Middle frontal gyrus (tissue), 1 donor: ENCODE measurements around the gene PCBP3.
"Not testable (repeated sequence)": the region's sequence is repeated elsewhere in the genome, so short reads cannot be mapped to it uniquely, and the experiment has no call there.

Experiments used
- DNase-seq: peaks from one replicate; pipeline ENCODE4 v3.0.0-alpha.2; 2015; ENCODE audit warnings: low spot score; ENCODE audit errors: extremely low spot score

The PCBP3 gene

GRCh38 chr21:45975020-45975666, 331.6 kb downstream of the PCBP3 start:
- no peak for DNase-seq

DNA sequence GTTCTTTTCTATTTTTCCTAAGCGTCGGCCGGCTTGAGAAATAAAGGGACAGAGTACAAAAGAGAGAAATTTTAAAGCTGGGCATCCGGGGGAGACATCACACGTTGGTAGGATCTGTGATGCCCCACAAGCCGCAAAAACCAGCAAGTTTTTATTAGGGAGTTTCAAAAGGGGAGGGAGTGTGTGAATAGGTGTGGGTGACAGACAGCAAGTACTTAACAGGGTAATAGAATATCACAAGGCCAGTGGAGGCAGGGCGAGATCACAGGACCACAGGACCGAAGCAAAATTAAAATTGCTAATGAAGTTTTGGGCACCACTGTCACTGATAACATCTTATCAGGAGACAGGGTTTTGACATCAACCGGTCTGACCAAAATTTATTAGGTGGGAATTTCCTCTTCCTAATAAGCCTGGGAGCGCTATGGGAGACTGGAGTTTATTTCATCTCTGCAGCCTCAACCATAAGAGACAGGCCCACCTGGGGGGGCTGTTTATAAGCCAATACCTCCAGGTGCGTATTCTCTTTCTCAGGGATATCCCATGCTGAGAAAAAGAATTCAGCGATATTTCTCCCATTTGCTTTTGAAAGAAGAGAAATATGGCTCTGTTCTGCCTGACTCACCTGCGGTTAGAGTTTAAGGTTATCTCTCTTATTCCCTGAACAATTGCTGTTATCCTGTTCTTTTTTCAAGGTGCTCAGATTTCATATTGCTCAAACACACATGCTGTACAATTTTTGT, 332.3 kb downstream of the PCBP3 start:
- not testable (repeated sequence) for DNase-seq

GRCh38 chr21:45976701-45977311, 333.3 kb downstream of the PCBP3 start:
- DNase-seq = no peak

DNA sequence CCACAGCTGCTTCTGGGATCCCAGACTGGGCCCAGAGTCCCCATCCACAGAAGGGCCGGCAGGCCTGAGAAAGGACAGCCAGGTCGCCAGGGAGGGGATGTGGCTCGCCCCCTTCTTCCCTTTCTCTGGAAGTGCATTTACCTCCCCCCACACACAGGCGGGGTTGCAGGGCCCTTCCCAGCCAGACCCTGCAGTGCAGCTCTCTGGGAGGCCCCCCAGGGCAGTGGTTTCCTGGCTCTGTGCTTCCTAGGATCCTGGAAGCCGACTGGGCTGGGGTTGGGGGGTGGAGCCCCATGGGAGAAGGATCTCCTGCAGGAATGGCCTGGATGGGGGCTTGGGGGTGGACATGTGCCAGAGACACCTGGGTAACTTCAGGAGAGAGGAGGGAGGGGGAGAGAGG, 333.9 kb downstream of the PCBP3 start:
- no peak for DNase-seq

DNA sequence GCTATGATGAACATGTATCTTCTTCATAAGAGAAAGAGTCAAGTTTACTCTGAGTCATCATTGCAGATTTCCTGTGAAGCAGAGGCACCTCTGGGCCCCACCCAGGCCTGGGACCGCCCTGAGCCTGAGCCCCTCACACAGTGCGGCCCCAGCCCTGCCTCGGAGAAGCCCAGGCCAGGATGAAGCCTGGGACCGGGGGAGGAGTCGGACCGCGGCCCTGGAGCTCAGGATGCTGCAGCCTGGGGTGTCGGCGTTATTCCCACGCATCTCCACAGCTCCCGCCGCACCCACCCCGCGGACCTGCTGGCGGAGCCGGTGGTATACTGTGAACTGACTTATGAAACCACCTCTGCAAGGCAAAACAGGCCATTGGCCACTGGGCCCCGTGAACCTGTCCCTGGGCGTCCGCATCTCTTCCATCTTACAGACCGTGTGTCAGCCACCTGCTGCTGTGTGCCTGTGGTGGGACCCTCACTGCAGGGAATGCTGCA, 335.7 kb downstream of the PCBP3 start:
- no peak for DNase-seq

GRCh38 chr21:45979651-45980050, 336.1 kb downstream of the PCBP3 start:
- no peak for DNase-seq

DNA sequence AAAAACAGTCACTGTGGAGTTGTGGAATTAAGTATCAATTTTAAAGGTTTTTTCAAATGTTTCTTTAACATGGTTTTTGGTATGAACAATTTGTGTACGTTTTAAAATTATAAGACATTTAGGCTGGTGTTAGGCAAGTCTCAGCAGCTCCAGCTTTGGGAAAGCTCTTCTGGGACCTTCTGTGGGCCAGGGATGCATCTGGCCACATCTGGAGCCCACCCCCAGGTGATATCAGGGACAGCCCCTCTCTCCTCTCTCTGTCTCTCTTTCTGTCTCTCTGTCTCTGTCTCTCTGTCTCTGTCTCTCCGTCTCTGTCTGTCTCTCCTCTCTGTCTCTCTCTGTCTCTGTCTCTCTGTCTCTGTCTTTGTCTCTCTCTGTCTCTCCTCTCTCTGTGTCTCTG, 336.7 kb downstream of the PCBP3 start:
- no peak for DNase-seq

- no peak for DNase-seq
Measured at GRCh38 chr21:45980697-45981096, 337.2 kb downstream of the PCBP3 start.

DNA sequence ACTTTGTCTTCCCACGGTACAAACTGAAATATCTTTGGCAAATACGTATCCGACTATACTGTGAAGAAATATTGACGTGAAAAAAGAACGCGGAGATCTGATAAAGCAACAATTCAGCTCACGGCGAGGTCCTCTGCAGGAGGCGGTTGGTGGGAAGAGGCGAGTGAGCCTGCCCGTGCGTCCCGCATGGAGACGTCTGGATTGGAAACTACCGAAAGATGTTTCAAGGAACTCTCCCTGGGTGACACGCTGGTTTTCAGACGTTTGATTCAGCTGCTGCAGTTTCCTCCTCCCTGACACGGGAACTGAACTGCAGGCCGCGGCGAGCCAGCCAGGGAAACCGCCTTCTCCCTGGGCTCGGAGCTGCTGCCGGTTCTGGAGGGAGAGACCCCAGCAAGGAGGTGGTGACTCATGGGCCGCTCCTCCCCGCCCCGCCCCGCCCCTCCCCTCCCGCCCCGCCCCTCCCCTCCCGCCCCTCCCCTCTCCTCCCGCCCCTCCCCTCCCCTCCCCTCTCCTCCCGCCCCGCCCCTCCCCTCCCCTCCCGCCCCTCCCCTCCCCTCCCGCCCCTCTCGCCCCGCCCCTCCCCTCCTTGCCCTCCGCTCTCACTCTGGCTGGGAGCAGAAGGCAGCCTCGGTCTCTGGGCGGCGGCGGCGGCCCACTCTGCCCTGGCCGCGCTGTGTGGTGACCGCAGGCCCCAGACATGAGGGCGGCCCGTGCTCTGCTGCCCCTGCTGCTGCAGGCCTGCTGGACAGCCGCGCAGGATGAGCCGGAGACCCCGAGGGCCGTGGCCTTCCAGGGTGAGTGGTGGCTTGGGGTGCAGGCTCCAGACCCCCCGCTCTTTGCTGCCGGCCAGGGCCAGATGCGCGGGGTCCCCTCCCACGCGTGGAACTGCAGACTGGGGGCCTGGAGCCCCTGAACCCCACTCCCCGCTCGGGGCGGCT, 337.9 kb downstream of the PCBP3 start, which contains the start of gene COL6A1:
COL6A1 (plus strand) TSS at position 620 of the 941 bp plus-strand sequence; CDS start at position 701, 81 bp downstream.
- DNase-seq = peak; percentile 29

- DNase-seq = no peak
Measured at GRCh38 chr21:45982092-45982757, 338.7 kb downstream of the PCBP3 start.

- DNase-seq = no peak
Measured at GRCh38 chr21:45982758-45983648, 339.5 kb downstream of the PCBP3 start.

DNA sequence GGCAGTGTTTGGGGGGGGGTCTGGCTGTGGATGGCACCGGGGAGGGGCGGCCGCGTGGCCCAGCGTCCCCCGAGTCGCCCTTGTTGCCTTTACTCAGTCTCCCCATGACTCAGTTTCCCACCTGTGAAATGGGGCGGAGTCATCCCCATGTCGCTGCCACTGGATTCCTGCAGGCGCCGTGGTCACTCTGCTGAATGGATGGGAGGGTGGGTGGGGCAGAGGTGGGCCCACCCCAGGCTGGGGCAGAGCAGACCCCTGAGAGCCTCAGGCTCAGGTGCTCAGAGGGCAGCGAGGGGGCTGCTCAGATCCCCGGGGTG, 340.1 kb downstream of the PCBP3 start:
- DNase-seq = no peak

DNA sequence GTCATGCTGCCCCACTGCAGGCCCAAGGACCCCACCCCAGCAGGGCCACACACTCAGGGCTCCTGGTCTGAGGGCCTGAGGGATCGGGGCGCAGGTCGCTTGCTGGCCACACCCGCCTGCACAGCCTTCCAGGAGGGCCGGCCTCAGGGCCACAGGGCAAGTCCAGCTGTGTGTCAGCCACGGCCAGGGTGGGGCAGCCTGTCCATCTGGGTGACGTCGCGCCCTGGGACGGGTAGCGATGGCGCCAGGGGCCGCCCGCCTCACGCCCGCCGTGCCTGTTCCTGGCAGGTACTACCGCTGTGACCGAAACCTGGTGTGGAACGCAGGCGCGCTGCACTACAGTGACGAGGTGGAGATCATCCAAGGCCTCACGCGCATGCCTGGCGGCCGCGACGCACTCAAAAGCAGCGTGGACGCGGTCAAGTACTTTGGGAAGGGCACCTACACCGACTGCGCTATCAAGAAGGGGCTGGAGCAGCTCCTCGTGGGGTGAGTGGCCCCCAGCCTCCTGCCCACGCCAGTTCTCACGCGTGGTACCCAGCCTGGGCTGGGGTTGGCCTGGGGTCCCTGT, 340.5 kb downstream of the PCBP3 start:
- DNase-seq = no peak

- DNase-seq = no peak
Measured at GRCh38 chr21:45984584-45985095, 341.1 kb downstream of the PCBP3 start.

DNA sequence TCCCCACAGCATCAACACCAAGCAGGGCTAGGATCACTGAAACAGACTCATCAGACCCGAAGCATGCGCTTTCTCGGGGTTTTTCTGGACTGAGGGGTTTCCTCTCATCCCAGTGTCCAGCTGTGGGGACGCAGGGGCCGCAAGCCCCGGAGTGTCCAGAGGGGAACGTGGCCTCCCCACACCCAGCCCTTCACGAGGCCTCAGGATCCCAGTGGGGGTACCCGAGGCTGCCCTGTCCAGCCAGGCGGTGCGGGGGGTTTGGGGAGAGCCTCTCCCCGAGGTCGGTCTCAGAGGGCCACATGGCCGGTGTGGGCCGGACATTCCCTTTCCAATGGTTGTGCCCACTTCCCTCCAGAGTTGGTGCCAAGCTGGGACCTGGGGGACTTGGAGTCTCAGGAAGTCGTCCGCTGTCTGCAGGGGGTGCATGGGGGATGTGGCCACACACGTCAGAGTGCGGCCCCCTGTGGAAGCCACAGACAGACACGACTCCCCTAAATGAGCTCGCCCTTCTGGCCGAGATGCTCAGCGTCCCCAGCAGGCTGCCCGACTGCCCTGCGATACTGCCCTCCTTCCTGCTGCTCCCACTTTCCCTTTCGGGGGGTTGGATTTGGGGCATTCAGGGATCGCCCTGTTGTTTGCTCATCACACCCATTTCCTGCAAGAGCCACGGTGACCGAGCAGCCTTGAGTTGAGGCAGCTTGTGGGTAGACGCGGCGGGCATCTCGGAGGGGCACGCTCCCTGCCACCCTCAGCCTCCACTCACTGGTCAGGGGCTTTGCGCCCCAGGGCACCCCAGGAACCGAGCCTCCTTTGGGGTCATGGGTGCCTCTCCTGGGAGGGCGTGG, 342.2 kb downstream of the PCBP3 start:
- DNase-seq = no peak

DNA sequence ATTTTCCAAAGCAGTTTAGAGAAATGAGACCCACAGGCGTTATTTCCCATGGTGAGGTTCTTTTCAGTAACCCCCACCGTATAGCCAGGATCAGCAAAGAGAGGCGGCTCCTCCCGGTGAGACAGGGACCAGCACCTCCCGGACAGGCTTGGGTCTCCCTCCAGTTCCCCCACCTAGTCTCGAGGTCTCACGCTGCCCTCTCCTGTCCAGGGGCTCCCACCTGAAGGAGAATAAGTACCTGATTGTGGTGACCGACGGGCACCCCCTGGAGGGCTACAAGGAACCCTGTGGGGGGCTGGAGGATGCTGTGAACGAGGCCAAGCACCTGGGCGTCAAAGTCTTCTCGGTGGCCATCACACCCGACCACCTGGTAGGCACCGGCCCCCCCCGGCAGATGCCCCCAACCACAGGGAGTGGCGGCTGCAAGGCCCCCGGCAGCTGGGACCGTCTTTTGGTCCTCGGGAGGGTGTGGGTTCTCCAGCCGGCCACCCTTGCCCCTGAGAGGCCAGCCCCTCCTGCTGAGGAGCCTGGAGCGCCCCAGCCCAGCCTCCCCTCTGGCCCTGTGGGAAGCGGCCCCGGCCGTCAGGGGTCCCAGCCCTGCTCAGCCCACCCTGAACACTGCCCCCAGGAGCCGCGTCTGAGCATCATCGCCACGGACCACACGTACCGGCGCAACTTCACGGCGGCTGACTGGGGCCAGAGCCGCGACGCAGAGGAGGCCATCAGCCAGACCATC, 343.0 kb downstream of the PCBP3 start:
- no peak for DNase-seq

DNA sequence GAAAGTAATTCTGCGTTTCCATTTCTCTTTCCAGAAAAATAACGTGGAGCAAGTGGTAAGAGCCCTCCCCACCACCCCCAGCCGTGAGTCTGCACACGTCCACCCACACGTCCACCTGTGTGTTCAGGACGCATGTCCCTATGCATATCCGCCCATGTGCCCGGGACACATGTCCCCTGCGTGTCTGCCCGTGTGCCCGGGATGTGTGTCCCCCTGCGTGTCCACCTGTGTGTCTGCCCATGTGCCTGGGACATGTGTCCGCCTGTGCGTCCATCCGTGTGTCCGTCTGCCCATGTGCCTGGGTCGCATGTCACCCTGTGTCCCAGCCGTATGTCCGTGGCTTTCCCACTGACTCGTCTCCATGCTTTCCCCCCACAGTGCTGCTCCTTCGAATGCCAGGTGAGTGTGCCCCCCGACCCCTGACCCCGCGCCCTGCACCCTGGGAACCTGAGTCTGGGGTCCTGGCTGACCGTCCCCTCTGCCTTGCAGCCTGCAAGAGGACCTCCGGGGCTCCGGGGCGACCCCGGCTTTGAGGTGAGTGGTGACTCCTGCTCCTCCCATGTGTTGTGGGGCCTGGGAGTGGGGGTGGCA, 343.7 kb downstream of the PCBP3 start:
- no peak for DNase-seq
